Measurements from ENCODE around the gene SEM1. TPM values are rescaled to one million over a fixed set of nuclear protein-coding genes. Genes with fewer than 3 reads are reported as not detected.
A peak's percentile ranks its signal among the peaks of the same experiment; 100 is the strongest.

SEM1 gene
- total and polyA plus RNA-seq, 9 of the 15 experiments (the other 6 are each of a cell fraction or from before 2014, with no cell fraction given): 74.7 to 938 (median 454) TPM

GRCh38 chr7:96701258-96701657, 8.4 kb downstream of the SEM1 start:
- intact Hi-C loops (cut with micrococcal nuclease): no loop called here
- H3K9me1 ChIP-seq (ENCODE audit: control insufficient read depth, insufficient read depth, low read length): no peaks in the 10 kb centered on the region
- CTCF ChIA-PET (ENCODE audit: low intra/inter-chr PET ratio): no interaction called here

More at GRCh38 chr7:96701258-96701657, 8.4 kb downstream of the SEM1 start:
- Histone ChIP-seq H3K79me2 (ENCODE audit: control insufficient read depth, insufficient read depth, low read length) (peaks cover 96% of the 10 kb centered on the region), H3K27ac (ENCODE audit: extremely low read depth, low read depth, low read length) (no peak overlapping the region), H3K4me3 (no peak overlapping the region), H3K4me2 (ENCODE audit: insufficient read depth, low read length) (no peak overlapping the region), H2AFZ (ENCODE audit: low read depth, low read length) (no peak overlapping the region), H4K20me1 (replicated peaks; ENCODE audit: control insufficient read depth, insufficient read depth, low read length) (peaks cover 27% of the 10 kb centered on the region; the same call in 1 of the 2 replicates), H3K4me1 (replicated peaks in 1 of 2; ENCODE audit: control insufficient read depth in 2 of 2, insufficient read depth in 2 of 2, low read length in 2 of 2) (no peaks in the 10 kb centered on the region; a peak in 1 of 5 replicates), H3K9ac (ENCODE audit: insufficient read depth in 1 of 2, low read depth in 2 of 2, low read length in 2 of 2) (no peak overlapping the region), H3K9me3 (replicated peaks; ENCODE audit: control insufficient read depth, insufficient read depth, low read depth, low read length) (no peaks in the 10 kb centered on the region), H3K36me3 (ENCODE audit: control insufficient read depth, insufficient read depth, low read length) (peaks cover 31% of the 10 kb centered on the region; the same call in 2 of the 3 replicates), H3K27me3 (ENCODE audit: control insufficient read depth in 2 of 2, insufficient read depth in 2 of 2, low read length in 2 of 2) (no peaks in the 10 kb centered on the region)
- FAIRE-seq: no peak
- 0 out of 3 replicates have a peak, but pooled peaks have one; percentile 38 for ATAC-seq
- TF ChIP-seq SAFB2 (IDR thresholded peaks at IDR 0.05; ENCODE audit: borderline replicate concordance, low read depth, low read length, severe bottlenecking) (no peak), CBX8 (IDR thresholded peaks at IDR 0.05; ENCODE audit: borderline replicate concordance, extremely low read depth, low read depth, low read length, poor library complexity, severe bottlenecking) (no peak), ZNF175 (CRISPR knock-in tag; IDR thresholded peaks at IDR 0.05; ENCODE audit: low read depth) (no peak), KAT8 (IDR thresholded peaks at IDR 0.05; ENCODE audit: low read depth) (no peak), ZNF324 (CRISPR knock-in tag; IDR thresholded peaks at IDR 0.05) (no peak), CBX1 (IDR thresholded peaks at IDR 0.05; ENCODE audit: low read depth) (no peak), PHB2 (IDR thresholded peaks at IDR 0.05; ENCODE audit: low read depth) (no peak), ZNF398 (CRISPR knock-in tag; IDR thresholded peaks at IDR 0.05) (no peak), RB1 (IDR thresholded peaks at IDR 0.05; ENCODE audit: low read depth) (no peak), ZNF133 (CRISPR knock-in tag; IDR thresholded peaks at IDR 0.05) (no peak), ZBTB34 (CRISPR knock-in tag; IDR thresholded peaks at IDR 0.05) (no peak), ZBED1 (IDR thresholded peaks at IDR 0.05) (no peak), SMAD1 (IDR thresholded peaks at IDR 0.05; ENCODE audit: low read depth, low read length, partially characterized antibody) (no peak), HOMEZ (CRISPR knock-in tag; IDR thresholded peaks at IDR 0.05) (no peak), ZNF121 (CRISPR knock-in tag; conservative IDR thresholded peaks at IDR 0.05) (no peak), CBX2 (IDR thresholded peaks at IDR 0.05; ENCODE audit: insufficient read depth, low read length, poor library complexity, severe bottlenecking) (no peak)
- TF ChIP-seq, protein P1, sequence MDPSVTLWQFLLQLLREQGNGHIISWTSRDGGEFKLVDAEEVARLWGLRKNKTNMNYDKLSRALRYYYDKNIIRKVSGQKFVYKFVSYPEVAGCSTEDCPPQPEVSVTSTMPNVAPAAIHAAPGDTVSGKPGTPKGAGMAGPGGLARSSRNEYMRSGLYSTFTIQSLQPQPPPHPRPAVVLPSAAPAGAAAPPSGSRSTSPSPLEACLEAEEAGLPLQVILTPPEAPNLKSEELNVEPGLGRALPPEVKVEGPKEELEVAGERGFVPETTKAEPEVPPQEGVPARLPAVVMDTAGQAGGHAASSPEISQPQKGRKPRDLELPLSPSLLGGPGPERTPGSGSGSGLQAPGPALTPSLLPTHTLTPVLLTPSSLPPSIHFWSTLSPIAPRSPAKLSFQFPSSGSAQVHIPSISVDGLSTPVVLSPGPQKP (CRISPR knock-in tag; IDR thresholded peaks at IDR 0.05): no peak
- in situ Hi-C loops (cut with MboI): no loop called here
- BruUV-seq (replicated peaks): no TSS peak
- no peak for DNase-seq (ENCODE audit: extremely low read depth in 1 of 4, low spot score in 3 of 4)
- POLR2A ChIA-PET: no interaction called here
- WGBS (ENCODE audit: insufficient coverage, low coverage, missing lambda C conversion rate): 86% methylated on average over 3 of the region's 3 CpGs
